ENCODE measurements around the gene SLC25A19.

DNA sequence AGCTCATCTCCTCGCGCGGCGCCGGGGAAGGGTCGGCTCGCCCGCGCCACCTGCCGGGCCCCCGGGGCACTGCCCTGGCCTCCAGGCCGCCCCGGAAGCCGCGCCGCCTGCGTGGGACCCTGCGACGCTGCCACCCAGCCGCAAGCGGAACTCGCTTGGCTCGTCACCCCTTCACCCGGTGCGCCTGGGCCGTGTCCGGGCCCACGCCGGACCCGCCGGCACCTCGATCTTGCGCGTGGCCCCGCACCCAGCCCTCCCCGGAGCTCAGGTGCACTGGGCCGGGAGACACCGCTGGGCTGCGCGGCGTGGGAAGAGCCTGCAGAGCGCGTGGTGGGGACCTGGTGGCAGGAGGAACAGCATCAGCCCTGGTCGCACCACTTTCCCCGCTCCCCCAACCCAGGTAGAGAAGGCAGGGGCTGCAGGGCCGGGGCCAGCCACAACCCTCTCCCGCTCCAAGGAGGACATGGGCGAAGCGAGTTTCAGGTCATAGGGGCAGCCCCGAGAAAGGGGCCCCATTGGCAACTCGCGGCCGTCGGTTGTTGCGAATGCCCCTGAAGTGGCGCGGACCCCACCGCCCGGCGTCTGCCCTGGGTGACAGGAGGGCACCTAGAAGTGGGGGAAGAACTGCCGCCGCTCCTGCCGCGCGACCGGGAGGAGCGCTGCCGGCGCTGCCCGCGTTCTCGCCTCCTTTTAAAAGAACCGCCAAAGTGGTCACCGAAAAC is 17.8 kb downstream of the SLC25A19 start:
- peak; percentile 92 for TF ChIP-seq CTCF (IDR thresholded peaks at IDR 0.05)
- TF ChIP-seq ZFX (IDR thresholded peaks at IDR 0.05; ENCODE audit: borderline replicate concordance): no peak
